ENCODE results near the gene HMGCLL1. TPM values are rescaled to one million over a fixed set of nuclear protein-coding genes. Genes with fewer than 3 reads are reported as not detected.

The HMGCLL1 gene
- not detected for polyA plus RNA-seq (2013, experiment 1 of 2; ENCODE audit: insufficient read length)
- 0.20 TPM for polyA plus RNA-seq (2013, experiment 2 of 2; ENCODE audit: insufficient read length)

DNA sequence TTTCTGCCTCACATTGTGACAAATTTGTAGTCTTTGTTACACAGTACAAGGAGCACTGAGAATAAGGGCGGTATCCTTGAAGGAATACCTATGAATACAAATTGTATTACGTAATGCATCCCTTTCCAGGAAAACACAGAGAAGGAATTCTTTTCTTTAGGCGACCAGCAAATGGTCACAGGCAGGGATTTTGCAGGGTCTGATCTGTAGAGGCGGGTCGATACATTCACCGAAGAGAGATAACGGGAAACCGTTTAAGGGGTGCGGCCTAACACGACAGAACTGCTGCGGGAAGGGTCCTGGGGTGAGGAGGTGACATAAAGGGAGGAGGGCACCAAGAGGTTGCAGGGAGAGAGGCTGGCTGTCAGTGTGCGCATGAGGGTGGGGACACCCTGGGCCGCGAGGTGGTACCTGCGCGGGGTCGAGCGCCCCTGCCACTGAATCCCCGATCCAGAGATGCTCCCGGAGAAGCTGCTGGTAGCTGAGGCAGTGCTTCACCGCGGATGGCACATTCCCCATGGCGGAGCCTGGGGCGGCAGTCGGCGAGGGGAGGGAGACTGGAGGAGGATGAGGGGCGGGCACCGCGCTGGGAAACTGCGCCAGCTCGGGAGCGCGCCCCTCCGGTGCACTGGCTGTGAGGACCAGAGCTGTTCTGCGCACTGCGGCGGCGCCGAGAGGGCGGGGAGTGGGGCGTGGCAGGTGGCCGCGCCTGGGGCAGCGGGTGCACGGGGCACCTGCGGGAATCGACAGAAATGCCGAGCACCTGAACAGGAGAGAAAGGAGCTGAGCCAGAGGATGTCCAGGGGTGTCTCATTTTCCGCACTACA is at the start of gene HMGCLL1:
TSS of gene HMGCLL1 (minus strand) at position 656 of the 827 bp plus-strand sequence. CDS start at position 519, 137 bp downstream.
- peak; percentile 12 for DNase-seq

DNA sequence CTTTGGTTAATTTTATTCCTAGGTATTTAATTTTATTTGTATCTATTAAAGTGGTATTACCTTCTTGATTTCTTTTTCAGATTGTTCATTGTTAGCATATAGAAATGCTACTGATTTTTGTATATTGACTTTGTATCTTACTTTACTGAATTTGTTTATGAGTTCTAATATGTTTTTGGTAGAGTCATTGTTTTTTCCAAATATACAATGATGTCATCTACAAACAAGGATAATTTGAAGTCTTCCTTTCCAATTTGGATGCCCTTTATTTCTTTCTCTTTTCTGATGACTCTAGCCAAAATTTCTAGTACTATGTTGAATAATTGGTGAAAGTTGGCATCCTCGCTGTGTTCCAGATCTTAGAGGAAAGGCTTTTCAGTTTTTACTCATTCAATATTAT is 43.0 kb upstream of the HMGCLL1 start:
- DNase-seq: no peak

DNA sequence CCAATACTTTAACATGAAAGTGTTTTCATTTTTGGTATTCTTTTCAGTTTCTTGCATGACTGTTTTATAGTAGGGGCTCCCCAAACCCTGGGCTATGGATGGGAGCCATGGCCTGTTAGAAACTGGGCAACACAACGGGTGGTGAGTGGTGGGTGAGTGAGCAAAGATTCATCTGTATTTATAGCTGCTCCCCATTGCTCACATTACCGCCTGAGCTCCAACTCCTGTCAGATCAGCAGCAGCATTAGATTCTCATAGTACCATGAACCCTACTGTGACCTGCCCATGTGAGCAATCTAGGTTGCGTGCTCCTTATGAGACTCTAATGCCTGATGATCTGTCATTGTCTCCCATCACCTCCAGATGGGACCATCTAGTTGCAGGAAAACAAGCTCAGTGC is 42.3 kb upstream of the HMGCLL1 start:
- DNase-seq: no peak

DNA sequence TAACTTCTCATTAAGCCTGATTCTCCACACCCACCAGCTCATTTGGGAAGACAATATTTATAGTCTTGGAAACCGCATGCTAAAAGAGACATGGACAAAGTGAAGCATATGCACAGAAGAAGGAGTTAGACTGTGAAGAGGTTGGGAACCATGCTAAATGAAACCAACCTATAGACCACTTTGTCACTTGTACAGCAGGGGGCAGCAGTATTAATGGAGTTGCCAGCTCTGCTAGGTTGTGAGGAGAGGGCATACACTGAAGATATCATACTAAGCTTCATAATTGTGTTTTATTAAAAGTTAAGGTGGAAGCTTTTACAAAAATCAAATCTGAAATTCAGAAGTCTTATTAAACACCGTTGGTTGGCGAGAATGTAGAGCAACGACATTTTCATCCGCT is 38.3 kb upstream of the HMGCLL1 start:
- peak; percentile 48 for DNase-seq

DNA sequence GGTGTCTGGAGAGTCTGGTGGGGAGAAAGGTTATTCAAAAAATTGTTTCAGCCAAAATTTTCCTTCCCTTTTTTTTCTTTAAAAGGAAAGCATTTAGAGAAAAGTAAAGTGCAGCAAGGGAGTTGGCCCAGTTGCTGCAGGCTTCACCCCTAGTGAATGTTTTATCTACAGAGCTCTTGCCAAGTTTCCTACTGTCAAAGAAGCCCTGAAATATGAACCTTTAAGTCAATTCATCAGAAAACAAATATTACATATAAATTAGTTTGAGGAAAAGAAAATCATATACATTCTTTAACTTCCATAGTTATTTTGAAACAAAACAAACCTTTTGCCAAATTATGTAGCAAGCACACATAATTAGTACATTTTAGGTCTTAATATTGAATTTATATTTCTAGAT is 25.0 kb upstream of the HMGCLL1 start:
- peak; percentile 1 for DNase-seq

DNA sequence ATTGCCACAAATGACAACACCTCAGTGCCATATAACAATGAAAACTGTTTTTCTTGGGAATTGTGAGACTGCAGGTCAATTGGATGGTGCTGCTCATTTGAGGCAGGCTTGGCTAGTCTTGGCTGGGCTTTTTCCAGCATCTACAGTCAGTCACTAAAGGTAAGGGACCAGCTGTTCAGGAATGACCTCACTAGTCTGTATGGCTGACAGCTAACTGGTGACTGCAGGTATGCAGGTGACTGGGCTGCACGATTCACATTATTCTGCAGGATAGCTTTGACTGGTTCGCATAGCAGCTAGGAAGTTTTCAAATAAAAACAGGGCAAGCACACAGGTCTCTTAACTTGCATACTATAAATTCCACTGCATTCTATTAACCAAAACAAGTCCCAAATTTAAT is 22.1 kb upstream of the HMGCLL1 start:
- DNase-seq: no peak

DNA sequence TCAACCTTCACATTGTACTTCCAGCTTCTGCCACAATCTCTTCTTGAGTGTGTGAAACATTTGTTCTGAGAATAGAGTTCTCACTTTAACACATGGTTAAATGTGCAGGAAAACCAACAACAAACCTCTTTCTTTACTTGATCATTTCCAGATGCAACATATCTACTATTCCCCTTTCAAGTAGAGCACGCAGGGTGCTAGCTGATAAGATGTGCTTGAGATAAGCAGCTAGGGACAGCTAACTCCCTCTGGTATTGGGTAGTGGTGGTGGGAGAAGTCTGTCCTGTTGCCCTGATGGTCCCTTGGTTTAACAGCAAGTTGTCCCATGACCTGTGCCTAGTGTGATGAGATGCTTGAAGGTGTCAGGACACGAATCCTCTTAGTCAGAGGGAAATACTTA is 15.4 kb upstream of the HMGCLL1 start:
- DNase-seq: no peak

DNA sequence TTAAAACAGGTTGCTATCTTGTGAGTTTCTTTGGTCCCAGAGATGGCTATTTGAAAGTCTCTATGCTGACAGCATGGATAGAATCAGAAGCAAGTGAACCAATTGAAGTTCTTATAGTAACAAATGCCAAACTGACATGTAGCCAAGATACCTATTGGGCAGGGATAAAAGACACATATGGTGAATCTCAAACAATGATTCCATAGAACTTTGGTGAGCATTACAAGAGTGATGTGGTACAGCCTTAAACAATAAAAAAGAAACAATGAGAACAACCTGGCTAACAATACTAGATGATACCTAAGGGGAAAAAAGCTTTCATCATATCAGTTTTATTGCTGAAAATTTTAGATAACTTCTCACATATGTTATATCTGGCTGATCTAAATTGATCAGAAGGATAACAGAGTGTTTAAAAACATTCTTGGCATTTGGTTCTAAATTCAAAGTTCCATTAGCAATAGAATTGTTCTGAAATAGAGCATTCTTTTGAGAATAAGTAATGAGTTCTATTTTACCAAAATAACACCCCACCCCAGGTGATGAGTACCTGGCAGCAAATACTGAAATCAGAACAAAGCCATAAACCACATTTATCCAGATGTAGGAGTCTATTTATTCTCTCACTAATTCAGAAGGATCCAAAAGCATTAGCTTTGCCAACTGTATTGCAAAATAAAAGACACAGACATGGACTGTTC is 5.8 kb upstream of the HMGCLL1 start:
- no peak for DNase-seq

DNA sequence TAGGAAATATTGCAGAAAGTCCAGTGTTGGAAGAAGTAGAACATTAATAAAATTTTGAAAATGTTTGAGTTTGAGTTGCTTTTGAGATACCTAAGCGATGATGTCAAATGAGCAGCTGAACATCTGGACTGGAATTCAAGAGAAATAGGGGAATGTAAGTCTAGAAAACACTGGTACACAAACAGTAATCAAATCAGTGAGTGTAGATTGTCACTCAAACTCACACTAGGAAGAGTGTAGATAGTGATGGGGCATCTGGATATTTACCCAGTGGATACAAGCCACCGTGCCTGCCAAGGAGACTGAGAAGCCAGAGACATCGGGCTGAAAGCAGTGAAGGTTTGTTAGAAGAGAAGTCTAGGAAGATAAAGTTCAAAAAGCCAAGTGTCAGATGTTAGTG is 2.2 kb downstream of the HMGCLL1 start:
- DNase-seq: no peak

DNA sequence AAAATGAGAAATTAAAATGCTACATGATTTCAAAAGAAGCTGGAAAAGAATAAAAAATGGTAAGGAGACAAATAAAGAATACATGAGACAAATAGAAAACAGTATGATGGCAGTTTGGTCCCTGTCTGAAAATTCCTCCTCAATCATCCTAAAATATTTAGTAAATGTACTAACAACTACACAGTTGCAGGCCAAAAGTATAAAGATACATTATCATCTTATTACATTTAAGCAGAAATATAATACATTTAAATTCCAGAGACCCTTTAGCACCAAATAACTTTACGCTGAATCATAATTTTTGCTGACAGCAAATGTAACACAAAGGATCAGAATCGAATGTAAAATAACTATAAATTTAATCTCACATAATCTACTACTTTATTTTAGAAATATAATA is 4.4 kb downstream of the HMGCLL1 start:
- DNase-seq: no peak

DNA sequence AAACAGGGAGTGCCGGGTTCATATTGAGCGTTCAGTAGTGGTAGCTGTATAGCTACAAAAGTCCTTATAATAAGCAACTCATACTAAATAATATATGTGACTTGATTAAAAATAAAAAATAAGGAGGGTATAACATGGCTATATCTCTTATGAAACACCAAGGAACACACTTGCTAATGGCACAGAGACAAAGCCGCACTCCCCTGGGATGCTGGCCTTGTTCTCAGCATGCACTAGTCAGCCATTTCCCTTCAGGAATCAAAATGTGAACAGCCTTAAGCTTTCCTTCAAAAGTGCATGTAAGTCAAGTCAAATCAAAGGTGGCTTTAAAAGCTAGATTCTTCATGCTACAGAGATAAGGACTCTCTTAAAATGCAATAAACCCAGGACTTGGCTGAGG is 9.4 kb downstream of the HMGCLL1 start:
- no peak for DNase-seq

DNA sequence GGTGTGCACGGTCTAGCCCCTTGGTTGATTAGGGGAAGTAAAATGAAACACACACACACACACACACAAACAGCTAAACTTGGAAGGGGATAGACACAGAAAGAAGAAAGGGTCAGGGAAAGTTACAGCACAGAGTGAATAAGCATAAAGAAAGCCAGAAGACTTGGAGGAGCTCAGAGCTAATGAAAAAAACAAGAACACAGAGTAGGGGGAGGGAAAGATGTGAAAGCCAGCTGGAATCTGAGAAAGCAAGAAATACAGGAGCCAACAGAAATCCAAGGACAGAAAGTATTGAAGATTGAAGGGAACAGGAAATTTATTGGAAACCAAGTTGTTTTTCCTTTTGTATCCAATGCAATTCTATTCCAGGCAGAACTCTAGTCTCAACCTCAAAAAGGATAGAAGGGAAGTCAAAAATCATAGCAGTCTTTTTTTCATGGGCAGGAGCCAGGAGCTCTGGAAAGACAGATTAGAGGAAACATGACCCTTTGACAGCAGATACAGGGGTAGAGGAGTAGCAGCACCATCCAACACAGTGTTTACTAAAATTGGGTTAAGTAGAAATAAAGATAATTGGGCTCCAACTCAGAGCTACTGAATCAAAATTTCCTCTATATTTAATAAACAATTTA is 10.1 kb downstream of the HMGCLL1 start:
- DNase-seq: no peak

DNA sequence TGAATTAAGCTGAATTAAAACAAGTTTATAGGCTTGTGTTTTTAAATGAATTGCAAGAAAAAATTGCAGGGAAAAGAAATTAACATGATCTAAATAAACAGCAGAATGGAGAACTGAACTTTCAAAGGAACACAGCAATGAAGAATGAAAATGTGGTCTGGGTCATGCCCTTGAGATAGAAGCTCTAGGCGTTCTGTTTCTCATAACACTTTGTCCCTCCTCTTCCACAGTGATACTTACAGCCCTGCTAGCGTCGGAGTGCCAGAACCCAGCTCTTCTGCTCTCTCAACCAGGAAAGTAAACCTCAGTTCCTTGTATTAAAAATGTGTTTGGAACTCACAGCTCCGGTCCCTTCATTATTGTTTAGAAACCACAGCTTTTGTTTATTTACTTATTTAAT is 11.4 kb downstream of the HMGCLL1 start:
- no peak for DNase-seq

DNA sequence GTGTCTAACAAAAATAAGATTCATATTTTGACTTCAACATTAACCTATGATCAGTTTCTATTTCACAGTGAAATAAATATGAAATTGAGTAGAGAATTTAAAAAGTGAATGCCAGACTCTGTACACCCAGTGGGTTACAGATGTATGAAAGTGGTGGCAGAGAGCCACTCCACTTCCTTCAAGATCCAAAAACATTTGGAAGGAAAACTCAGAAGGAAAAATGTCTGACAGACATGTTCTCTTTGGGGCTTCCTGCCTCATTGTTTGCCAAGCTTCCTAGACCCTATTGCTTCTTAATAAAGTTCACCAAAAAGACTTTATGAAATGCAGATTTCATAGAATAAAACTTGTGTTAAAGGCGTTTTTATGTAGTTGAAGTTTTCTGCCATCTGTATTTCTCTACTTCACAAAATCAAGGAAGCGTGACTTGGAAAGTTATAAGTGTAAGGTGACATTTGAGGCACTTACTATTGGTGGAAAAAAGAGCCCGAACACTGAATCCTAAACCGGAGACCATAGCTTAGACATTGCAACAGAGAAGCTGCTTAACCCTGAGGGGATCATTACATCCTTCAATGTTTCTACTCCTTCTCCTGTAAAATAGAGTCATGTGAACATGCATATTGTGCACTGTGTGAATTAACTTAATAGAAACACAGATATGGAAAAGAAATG is 12.8 kb downstream of the HMGCLL1 start:
- DNase-seq: no peak

DNA sequence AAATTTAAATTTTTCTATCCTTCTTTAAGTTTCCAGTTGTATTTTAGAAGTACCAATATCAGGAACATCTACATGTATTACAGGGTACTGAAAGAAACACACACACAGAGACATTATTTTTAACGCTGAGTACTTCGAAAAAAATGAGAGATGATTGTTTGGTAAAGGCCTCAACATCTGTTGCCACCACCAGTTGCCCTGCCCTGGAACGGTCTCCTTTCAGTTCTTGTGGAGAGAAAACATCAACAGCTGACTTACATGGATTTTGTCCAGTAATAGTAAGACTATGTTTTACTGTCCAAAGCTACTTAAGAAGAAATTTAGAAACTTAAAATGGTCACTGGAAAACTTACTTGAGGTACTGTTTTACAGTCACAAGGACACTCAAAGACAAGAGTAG is 16.7 kb downstream of the HMGCLL1 start:
- no peak for DNase-seq

DNA sequence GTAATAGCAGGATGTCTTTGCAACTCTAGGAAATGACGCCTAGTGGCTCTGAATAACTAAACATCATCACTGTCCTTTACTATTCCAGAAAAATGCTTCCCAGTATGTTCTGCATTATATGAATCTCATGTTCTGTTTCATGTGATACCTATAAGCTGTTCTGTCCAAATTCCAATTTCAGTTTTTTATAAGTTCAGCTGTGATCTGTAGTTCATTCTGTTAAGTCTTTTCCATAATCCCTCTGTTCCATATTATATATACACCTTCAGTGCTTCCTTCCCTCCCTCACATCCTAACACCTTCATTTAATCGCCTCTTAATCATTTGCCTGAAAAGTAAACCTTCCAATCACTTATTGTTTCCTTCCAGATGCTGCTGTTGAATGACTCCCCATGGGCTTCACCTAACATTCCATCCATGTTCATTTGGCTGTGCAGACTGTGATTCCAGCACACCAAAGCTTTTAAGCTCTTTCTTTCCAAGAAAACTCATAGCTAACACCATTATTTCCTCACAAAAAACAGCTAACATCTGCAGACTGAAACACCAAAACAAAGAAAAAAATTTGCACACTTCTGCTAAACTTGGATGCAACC is 18.6 kb downstream of the HMGCLL1 start:
- DNase-seq: no peak

DNA sequence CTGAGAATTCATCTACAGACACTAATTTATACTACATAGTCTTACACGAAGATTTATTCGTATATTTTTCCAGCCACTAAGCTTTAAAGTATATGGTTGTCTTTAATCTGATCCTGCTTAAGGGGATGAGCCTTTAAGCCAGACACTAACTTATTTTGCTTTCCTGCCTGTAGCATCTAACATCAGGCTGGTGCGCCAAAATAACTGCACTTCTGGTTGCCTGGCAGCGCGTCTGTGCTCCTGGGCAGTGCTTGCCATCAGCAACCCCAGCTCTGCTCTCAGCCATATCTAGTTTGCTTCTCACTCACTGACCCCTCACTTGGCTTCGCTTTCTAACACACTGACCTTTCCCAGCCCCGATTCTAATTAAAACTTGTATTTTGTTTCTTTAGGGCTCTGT is 21.8 kb downstream of the HMGCLL1 start:
- no peak for DNase-seq

DNA sequence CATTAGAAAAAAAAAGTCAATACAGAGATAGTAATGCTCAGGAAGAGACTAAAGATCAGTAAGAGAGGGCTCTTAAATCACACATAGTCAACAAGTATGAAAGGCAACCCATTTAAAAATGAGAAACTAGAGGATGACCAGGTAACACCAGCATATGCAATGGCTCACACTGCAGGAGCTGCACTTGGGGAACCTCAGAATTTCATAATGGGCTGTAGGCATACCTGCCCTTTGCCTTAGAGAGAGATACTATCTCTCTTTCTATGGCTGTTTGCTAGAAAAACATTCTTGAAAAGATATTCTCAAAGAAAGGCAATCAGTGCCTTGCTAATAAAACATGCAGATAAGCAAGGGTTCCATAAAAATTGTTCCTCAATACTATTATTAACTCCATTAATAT is 33.2 kb downstream of the HMGCLL1 start:
- DNase-seq: no peak

DNA sequence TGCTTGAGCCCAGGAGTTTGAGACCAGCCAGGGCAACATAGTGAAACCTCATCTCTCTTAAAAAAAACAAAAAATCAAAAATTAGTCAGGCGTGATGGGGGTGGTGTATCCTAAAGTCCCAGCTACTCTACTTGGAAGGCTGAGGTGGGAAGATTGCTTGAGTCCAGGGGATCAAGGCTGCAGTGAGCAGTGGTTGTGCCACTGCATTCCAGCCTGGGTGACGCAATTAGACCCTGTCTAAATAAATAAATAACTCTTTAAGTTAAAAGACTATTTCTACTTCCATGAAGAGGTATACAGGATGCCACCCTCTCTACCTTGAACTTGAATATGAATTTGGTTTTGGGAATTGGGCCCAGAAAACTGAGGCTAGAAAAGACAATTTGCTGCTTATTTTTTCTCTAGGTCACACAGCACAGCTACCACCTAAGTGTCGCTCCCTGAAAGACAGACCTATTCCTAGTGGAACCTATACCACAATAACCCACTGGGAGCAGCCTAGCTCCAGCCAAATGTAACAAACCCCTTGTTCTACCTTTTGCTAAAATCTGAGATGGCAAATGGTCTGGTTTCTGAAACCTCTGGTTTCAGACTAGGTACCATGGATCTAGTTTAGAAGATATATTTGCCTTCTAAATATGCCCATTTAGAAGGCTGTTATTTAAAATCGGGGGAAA is 35.2 kb downstream of the HMGCLL1 start:
- DNase-seq: no peak

DNA sequence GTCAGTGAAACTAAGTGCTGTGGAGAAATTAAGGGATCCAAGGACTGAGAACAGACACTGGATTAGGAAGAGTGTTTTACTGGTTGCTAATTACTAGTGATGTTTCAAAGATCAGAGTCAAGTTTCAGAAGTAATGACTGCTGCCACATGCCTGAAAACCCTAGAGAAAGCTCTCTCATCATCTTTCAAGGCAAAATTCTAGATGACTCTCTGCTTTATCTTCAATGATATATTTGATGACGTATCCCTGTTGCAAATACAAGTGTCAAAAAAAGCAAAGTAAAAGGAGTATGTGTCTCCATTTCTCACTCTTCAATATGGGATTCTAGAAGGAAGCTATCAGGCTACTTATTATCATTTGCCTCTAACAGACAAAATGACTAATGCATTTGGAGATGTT is 38.0 kb downstream of the HMGCLL1 start:
- no peak for DNase-seq

DNA sequence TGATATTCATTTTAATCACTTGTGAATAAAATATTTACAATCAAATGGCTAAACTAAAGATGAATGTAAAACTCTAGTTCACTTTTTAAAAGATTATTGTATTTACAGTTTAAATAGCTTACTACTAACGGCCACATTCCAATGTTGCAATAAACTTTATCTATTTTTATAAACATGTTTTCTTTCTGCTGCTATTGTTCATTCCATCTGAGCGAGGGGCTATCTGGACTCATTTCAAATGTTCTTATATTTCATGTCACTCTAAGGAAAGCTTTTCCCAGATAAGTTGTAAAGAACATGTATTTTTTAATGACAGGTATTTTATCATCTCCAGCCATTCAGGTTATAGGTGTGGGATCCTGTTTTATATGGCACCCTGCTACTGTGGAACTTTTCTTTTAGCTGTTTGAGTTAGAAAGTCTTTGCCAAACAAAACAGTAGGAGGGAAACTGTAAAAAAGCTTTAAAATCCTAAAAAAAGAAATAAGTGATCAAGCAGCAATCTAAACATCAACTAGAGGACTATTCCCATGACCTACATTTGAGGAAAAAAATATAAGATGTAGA is 42.5 kb downstream of the HMGCLL1 start:
- no peak for DNase-seq

DNA sequence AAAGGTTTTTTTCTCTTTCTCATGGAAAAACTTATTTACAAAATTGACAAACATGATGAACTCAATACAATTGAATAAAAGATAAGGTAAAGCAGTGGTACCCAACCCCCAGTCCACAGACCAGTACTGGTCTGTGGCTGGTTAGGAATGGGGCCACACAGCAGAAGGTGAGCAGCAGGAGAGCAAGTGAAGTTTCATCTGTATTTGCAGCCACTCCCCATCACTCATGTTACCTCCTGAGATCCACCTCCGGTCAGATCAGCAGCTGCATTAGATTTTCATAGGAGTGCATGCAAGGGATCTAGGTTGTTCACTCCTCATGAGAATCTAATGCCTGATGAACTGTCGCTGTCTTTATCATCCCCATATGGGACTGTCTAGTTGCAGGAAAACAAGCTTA is 47.5 kb downstream of the HMGCLL1 start:
- no peak for DNase-seq
